GM11168 (cell line): ENCODE measurements around the gene C4B.
"Not testable (repeated sequence)": the region's sequence is repeated elsewhere in the genome, so short reads cannot be mapped to it uniquely, and the experiment has no call there.

Experiments
- in situ Hi-C: fragments of 300-500 bp; cut with MboI; formaldehyde crosslinking; loops from one replicate; pipeline ENCODE4 v1.12.0; 2022; ENCODE audit warnings: low sequenced_read_pairs; ENCODE audit not compliant: unreplicated experiment

Gene C4B

GRCh38 chr6:32047855-32048766, 33.5 kb downstream of the C4B start:
- in situ Hi-C loops, result no loop called here

- in situ Hi-C loops, result not testable (repeated sequence)
Measured at GRCh38 chr6:32049149-32049548, 34.6 kb downstream of the C4B start.

- in situ Hi-C loops, result loop anchor here (25.0 kb wide), 1 partner anchor 713 kb away; the partner anchor contains the start of gene HLA-DQB2
Measured at GRCh38 chr6:32049736-32050135, 35.1 kb downstream of the C4B start.

- in situ Hi-C loops, result loop anchor here (25.0 kb wide), 1 partner anchor 712 kb away; the partner anchor contains the start of gene HLA-DQB2
Measured at GRCh38 chr6:32050562-32050961, 36.0 kb downstream of the C4B start.

GRCh38 chr6:32052626-32053025, 38.0 kb downstream of the C4B start:
- in situ Hi-C loops, result loop anchor here (25.0 kb wide), 1 partner anchor 710 kb away; the partner anchor contains the start of gene HLA-DQB2

GRCh38 chr6:32053314-32053713, 38.7 kb downstream of the C4B start:
- in situ Hi-C loops, result loop anchor here (25.0 kb wide), 1 partner anchor 709 kb away; the partner anchor contains the start of gene HLA-DQB2

- in situ Hi-C loops, result loop anchor here (25.0 kb wide), 1 partner anchor 707 kb away; the partner anchor contains the start of gene HLA-DQB2
Measured at GRCh38 chr6:32055756-32056155, 41.2 kb downstream of the C4B start.

- in situ Hi-C loops, result loop anchor here (25.0 kb wide), 1 partner anchor 706 kb away; the partner anchor contains the start of gene HLA-DQB2
Measured at GRCh38 chr6:32056254-32056653, 41.7 kb downstream of the C4B start.

GRCh38 chr6:32057966-32058365, 43.4 kb downstream of the C4B start:
- in situ Hi-C loops, result loop anchor here (25.0 kb wide), 1 partner anchor 704 kb away; the partner anchor contains the start of gene HLA-DQB2

GRCh38 chr6:32058511-32058963, 43.9 kb downstream of the C4B start:
- in situ Hi-C loops, result loop anchor here (25.0 kb wide), 1 partner anchor 704 kb away; the partner anchor contains the start of gene HLA-DQB2

GRCh38 chr6:32060966-32061655, 46.5 kb downstream of the C4B start:
- in situ Hi-C loops, result loop anchor here (25.0 kb wide), 1 partner anchor 701 kb away; the partner anchor contains the start of gene HLA-DQB2

DNA sequence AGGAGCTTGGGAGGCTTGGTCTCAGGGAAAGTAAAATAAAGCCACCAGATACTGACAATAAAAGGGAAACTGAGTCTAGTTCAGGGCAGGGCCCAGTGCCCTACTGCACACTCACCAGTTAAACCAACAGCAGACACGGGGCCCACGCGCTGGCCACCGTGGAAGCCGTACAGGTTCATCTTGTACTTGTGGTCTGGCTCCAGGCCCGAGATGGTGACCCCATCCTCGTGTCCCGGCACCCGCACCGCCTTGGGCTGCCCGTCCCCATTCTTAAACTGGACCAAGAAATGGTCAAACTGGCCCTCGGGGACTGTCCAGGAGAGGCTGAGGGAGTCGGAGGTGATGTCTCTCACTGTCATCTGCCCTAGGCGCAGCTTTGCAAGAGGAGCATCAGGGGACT, 50.1 kb downstream of the C4B start:
- in situ Hi-C loops, result loop anchor here (25.0 kb wide), 1 partner anchor 698 kb away; the partner anchor contains the start of gene HLA-DQB2

- in situ Hi-C loops, result loop anchor here (25.0 kb wide), 1 partner anchor 695 kb away; the partner anchor contains the start of gene HLA-DQB2
Measured at GRCh38 chr6:32067521-32067920, 52.9 kb downstream of the C4B start.

DNA sequence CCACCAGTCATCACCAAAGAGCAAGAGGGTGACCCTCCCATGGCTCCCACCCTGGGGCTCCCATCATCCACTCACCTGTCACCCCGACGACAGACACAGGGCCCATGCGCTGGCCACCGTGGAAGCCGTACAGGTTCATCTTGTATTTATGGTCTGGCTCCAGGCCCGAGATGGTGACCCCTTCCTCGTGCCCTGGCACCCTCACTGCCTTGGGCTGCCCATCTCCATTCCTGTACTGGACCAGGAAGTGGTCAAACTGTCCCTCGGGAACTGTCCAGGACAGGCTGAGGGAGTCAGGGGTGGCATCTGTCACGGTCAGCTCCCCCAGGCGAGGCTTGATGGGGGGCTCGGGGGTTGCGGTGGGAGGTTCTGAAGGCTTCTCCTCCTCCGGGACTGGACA, 53.7 kb downstream of the C4B start:
- in situ Hi-C loops, result loop anchor here (25.0 kb wide), 1 partner anchor 694 kb away; the partner anchor contains the start of gene HLA-DQB2

GRCh38 chr6:32068867-32069266, 54.3 kb downstream of the C4B start:
- in situ Hi-C loops, result loop anchor here (25.0 kb wide), 1 partner anchor 693 kb away; the partner anchor contains the start of gene HLA-DQB2

GRCh38 chr6:32069460-32069859, 54.9 kb downstream of the C4B start:
- in situ Hi-C loops, result loop anchor here (25.0 kb wide), 1 partner anchor 693 kb away; the partner anchor contains the start of gene HLA-DQB2

GRCh38 chr6:32069878-32070515, 55.4 kb downstream of the C4B start:
- in situ Hi-C loops, result loop anchor here (25.0 kb wide), 1 partner anchor 692 kb away; the partner anchor contains the start of gene HLA-DQB2

DNA sequence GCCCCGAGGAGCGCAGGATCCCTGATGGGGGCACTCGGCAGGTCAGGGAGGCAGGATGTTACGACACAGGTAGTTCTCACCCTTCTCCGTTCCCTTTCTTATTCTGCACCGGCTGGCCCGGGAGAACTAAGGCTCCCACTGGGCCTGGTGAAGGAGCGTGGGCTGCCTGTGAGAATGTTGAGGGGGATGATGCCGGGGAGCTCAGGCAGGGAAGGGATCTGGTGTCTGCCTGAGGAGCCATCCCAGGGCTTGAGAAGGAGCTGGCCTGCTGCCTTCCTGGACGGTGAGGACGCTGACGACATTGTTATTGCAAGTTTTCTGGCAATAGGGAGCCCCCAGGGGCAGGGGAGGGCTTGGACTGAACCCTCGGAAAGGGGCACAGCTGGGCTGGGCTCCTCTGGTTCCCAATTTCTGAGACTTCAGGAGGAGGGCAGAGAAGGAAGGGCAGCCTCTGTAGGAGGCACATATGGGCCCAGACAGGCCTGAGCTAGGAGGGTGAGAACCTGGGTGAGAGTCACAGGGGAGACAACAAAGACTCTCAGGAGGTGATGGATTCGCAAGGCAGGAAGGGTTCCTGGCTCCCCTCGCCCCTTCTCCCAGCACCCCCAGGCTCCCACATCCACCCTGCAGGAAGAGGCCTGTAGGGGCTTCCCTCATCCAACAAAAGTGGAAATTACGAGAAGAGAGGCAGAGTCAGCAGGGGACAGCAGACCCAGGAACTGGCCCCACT, 56.4 kb downstream of the C4B start:
- in situ Hi-C loops, result loop anchor here (25.0 kb wide), 1 partner anchor 691 kb away; the partner anchor contains the start of gene HLA-DQB2

DNA sequence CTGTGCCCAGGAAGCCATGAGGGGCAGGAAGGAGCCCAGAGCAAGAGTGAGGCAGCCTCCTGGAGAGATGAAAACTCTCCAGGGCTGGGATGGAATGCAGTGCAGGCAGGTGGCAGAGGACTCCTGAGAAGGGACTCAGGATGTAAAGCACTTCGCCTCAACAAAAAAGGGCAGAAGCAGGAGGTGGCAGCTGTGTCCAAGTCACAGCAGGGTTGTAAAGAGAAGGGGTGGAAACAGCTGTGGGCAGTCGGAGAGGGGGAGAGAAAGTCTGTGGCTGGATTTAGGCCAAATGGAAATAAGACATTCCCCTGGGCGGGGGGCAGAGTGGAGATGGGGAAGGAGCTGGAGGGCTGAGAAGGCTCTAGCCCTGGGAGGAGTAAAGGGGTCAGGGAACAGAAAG, 58.5 kb downstream of the C4B start:
- in situ Hi-C loops, result loop anchor here (25.0 kb wide), 1 partner anchor 689 kb away; the partner anchor contains the start of gene HLA-DQB2
